RWPE2 (cell line): ENCODE data around the gene HEPACAM2.
A peak's percentile ranks its signal among the peaks of the same experiment; 100 is the strongest.

Source experiments
- ATAC-seq: fragments of 200-7000 bp; cut with Tn5 transposase; 3 replicates; pipeline ENCODE4 v1.9.1; 2021; ENCODE audit warnings: low read depth
- DNase-seq: peaks from one replicate; pipeline ENCODE4 v3.0.0-alpha.2; 2020; ENCODE audit warnings: low spot score
- H3K27ac ChIP-seq: fragments of 450-650 bp; 2 replicates; pipeline ENCODE4 v1.5.1; 2017; ENCODE audit warnings: mild to moderate bottlenecking; ENCODE audit not compliant: poor library complexity, severe bottlenecking
- H3K27me3 ChIP-seq: fragments of 250-450 bp; sonication (Bioruptor Pico); 2 replicates; pipeline ENCODE4 v1.5.1; 2021; ENCODE audit warnings: mild to moderate bottlenecking, moderate library complexity; ENCODE audit not compliant: insufficient read depth, poor library complexity, severe bottlenecking
- H3K36me3 ChIP-seq: fragments of 250-450 bp; sonication (Bioruptor Pico); 2 replicates; pipeline ENCODE4 v1.5.1; 2020; ENCODE audit warnings: low read depth, mild to moderate bottlenecking, moderate library complexity
- H3K4me1 ChIP-seq: fragments of 250-450 bp; sonication (Bioruptor Pico); 2 replicates; pipeline ENCODE4 v1.5.1; 2021; ENCODE audit warnings: mild to moderate bottlenecking, moderate library complexity; ENCODE audit not compliant: insufficient read depth, poor library complexity, severe bottlenecking
- H3K4me3 ChIP-seq: fragments of 250-450 bp; sonication (Bioruptor Pico); 2 replicates; pipeline ENCODE4 v1.5.1; 2021; ENCODE audit warnings: mild to moderate bottlenecking, moderate library complexity; ENCODE audit not compliant: severe bottlenecking
- H3K9me3 ChIP-seq: fragments of 250-450 bp; sonication (Bioruptor Pico); 2 replicates; pipeline ENCODE4 v1.5.1; 2021; ENCODE audit warnings: mild to moderate bottlenecking, moderate library complexity; ENCODE audit not compliant: severe bottlenecking
- CTCF ChIP-seq: fragments of 450-650 bp; IDR thresholded peaks from one replicate; pipeline ENCODE4 v1.5.1; 2017; ENCODE audit warnings: mild to moderate bottlenecking, moderate library complexity; ENCODE audit not compliant: poor library complexity, severe bottlenecking

HEPACAM2 gene

GRCh38 chr7:93196336-93196735, 29.9 kb downstream of the HEPACAM2 start:
- Histone ChIP-seq H3K27ac (no peak overlapping the region), H3K36me3 (no peaks in the 10 kb centered on the region), H3K27me3 (peaks cover 11% of the 10 kb centered on the region), H3K9me3 (no peaks in the 10 kb centered on the region), H3K4me3 (no peak overlapping the region), H3K4me1 (peaks cover 6% of the 10 kb centered on the region)
- DNase-seq (no peak), ATAC-seq (no peak)
- no peak for TF ChIP-seq CTCF

GRCh38 chr7:93194386-93194785, 31.9 kb downstream of the HEPACAM2 start:
- Histone ChIP-seq H3K4me3 (no peak overlapping the region), H3K36me3 (no peaks in the 10 kb centered on the region), H3K9me3 (no peaks in the 10 kb centered on the region), H3K27me3 (peaks cover 5% of the 10 kb centered on the region), H3K4me1 (peaks cover 6% of the 10 kb centered on the region), H3K27ac (no peak overlapping the region)
- DNase-seq (no peak), ATAC-seq (peak; percentile 96)
- no peak for TF ChIP-seq CTCF

- ATAC-seq (no peak), DNase-seq (no peak)
- Histone ChIP-seq H3K27ac (no peak overlapping the region), H3K27me3 (peaks cover 3% of the 10 kb centered on the region), H3K9me3 (no peaks in the 10 kb centered on the region), H3K36me3 (no peaks in the 10 kb centered on the region), H3K4me3 (no peak overlapping the region), H3K4me1 (peaks cover 10% of the 10 kb centered on the region)
- no peak for TF ChIP-seq CTCF
Observed at GRCh38 chr7:93188870-93189634, 37.2 kb downstream of the HEPACAM2 start.

- no peak for TF ChIP-seq CTCF
- ATAC-seq (peak; percentile 97), DNase-seq (no peak)
- Histone ChIP-seq H3K27me3 (no peaks in the 10 kb centered on the region), H3K4me1 (peaks cover 9% of the 10 kb centered on the region), H3K27ac (peak overlapping the region; percentile 23), H3K9me3 (no peaks in the 10 kb centered on the region), H3K4me3 (no peak overlapping the region), H3K36me3 (no peaks in the 10 kb centered on the region)
Observed at GRCh38 chr7:93185303-93186027, 40.8 kb downstream of the HEPACAM2 start.

- H3K27me3 ChIP-seq = no peaks in the 10 kb centered on the region
- no peak for TF ChIP-seq CTCF
- H3K4me3 ChIP-seq = no peak overlapping the region
- ATAC-seq (no peak), DNase-seq (no peak)
- no peak overlapping the region for H3K27ac ChIP-seq
- H3K36me3 ChIP-seq = no peaks in the 10 kb centered on the region
- H3K4me1 ChIP-seq = no peaks in the 10 kb centered on the region
- no peaks in the 10 kb centered on the region for H3K9me3 ChIP-seq
Observed at GRCh38 chr7:93179173-93179572, 47.1 kb downstream of the HEPACAM2 start.
